ENCODE results near the gene CASP9.

- TF ChIP-seq CTCF (IDR thresholded peaks at IDR 0.05) (no peak), POLR2A (IDR thresholded peaks at IDR 0.05) (no peak)
These were observed 7.7 kb upstream of the CASP9 start for GRCh38 chr1:15531682-15532081.
